Fibroblast of lung (primary cell): Measurements from ENCODE around the gene KRT37. TPM values are rescaled to one million over a fixed set of nuclear protein-coding genes. Genes with fewer than 3 reads are reported as not detected.
"Not testable (repeated sequence)": the region's sequence is repeated elsewhere in the genome, so short reads cannot be mapped to it uniquely, and the experiment has no call there.

ENCODE experiments used
- DNase-seq, 2 donors: peaks; one replicate each; pipeline versions ENCODE4 v3.0.0 to v3.0.0-alpha.2; 2010; ENCODE audit warnings: low read depth in 2 of 2
- H2AFZ ChIP-seq: 2 replicates; pipeline ENCODE4 v1.5.1; 2012; ENCODE audit warnings: low read length, control low read depth, inconsistent platforms
- H3K27ac ChIP-seq: 2 replicates; pipeline ENCODE4 v1.5.1; 2011; ENCODE audit warnings: low read length, control low read depth; ENCODE audit not compliant: insufficient read depth
- H3K27me3 ChIP-seq: 2 replicates; pipeline ENCODE4 v1.5.1; 2011; ENCODE audit warnings: mild to moderate bottlenecking, low read length; ENCODE audit not compliant: control insufficient read depth, insufficient read depth
- H3K36me3 ChIP-seq: 2 replicates; pipeline ENCODE4 v1.5.1; 2011; ENCODE audit warnings: low read length; ENCODE audit not compliant: control insufficient read depth, insufficient read depth
- H3K4me1 ChIP-seq: 2 replicates; pipeline ENCODE4 v1.5.1; 2011; ENCODE audit warnings: low read length; ENCODE audit not compliant: control insufficient read depth, insufficient read depth; ENCODE audit errors: extremely low read depth
- H3K4me2 ChIP-seq: 2 replicates; pipeline ENCODE4 v1.5.1; 2011; ENCODE audit warnings: low read length, control low read depth; ENCODE audit not compliant: insufficient read depth; ENCODE audit errors: extremely low read depth
- H3K4me3 ChIP-seq, 4 experiments: fragments of 200-600 bp in 1 of 4; sonication (generic) in 1 of 4; replicated peaks in 1 of 4; 2 replicates each; pipeline ENCODE4 v1.5.1; 2011 to 2016; ENCODE audit warnings: low read length in 4 of 4, low read depth in 3 of 4, mild to moderate bottlenecking in 3 of 4, control low read depth in 2 of 4, inconsistent platforms in 1 of 4, mixed read lengths in 1 of 4; ENCODE audit not compliant: insufficient read depth in 1 of 4; ENCODE audit errors: control extremely low read depth in 1 of 4
- H3K79me2 ChIP-seq: 2 replicates; pipeline ENCODE4 v1.5.1; 2012; ENCODE audit warnings: mild to moderate bottlenecking, low read length, inconsistent platforms; ENCODE audit not compliant: control insufficient read depth, insufficient read depth
- H3K9ac ChIP-seq: 2 replicates; pipeline ENCODE4 v1.5.1; 2011; ENCODE audit warnings: mild to moderate bottlenecking, low read length, control low read depth; ENCODE audit not compliant: insufficient read depth
- H3K9me3 ChIP-seq: 2 replicates; pipeline ENCODE4 v1.5.1; 2012; ENCODE audit warnings: low read depth, low read length; ENCODE audit not compliant: control insufficient read depth, insufficient read depth
- H4K20me1 ChIP-seq: 2 replicates; pipeline ENCODE4 v1.5.1; 2011; ENCODE audit warnings: low read length; ENCODE audit not compliant: control insufficient read depth, insufficient read depth; ENCODE audit errors: extremely low read depth
- CTCF ChIP-seq, 2 donors: IDR thresholded peaks in 1 of 2; conservative IDR thresholded peaks in 1 of 2; 1 replicate in 1 of 2; 2 replicates in 1 of 2; pipeline ENCODE4 v1.5.1; 2011 to 2012; ENCODE audit warnings: low read length in 2 of 2, control low read depth in 1 of 2, inconsistent platforms in 1 of 2, low read depth in 1 of 2, mild to moderate bottlenecking in 1 of 2
- EZH2 ChIP-seq: IDR thresholded peaks from 2 replicates; pipeline ENCODE4 v1.5.1; 2012; ENCODE audit warnings: low read length, control low read depth, mild to moderate bottlenecking; ENCODE audit errors: missing control alignments
- polyA plus RNA-seq, 2 donors: library from polyadenylated mRNA; depleted of rRNA in 1 of 2; stranded (reverse) in 1 of 2; unstranded in 1 of 2; fragments of >200 nt; gene quantifications; 2 replicates each; pipeline ENCODE4 v1.2.1, GENCODE V29; 2011 to 2012; ENCODE audit warnings: missing spikeins in 1 of 2
- total RNA-seq: library from RNA; depleted of rRNA; stranded (reverse); fragments of >200 nt; gene quantifications from 2 replicates; pipeline ENCODE4 v1.2.1, GENCODE V29; 2014

The KRT37 gene
- total and polyA plus RNA-seq, 2 donors (not counting 1 experiment from before 2014, with no cell fraction given): not detected

GRCh38 chr17:41382394-41382793 is 42.0 kb downstream of the KRT37 start:
- Histone ChIP-seq H4K20me1 (no peaks in the 10 kb centered on the region), H3K9me3 (no peaks in the 10 kb centered on the region), H3K9ac (no peak overlapping the region), H3K27me3 (no peaks in the 10 kb centered on the region), H3K36me3 (no peaks in the 10 kb centered on the region), H3K4me3 (no peak overlapping the region), H2AFZ (no peak overlapping the region), H3K79me2 (no peaks in the 10 kb centered on the region), H3K27ac (no peak overlapping the region), H3K4me1 (peaks cover 2% of the 10 kb centered on the region), H3K4me2 (no peak overlapping the region)
- DNase-seq: peak in 1 of 2 donors; percentile 43
- TF ChIP-seq CTCF (conservative IDR thresholded peaks at IDR 0.05 in 1 of 2, IDR thresholded peaks at IDR 0.05 in 1 of 2; ENCODE audit: low read depth in 1 of 2, low read length in 2 of 2) (no peak), EZH2 (no peak)

GRCh38 chr17:41381943-41382342 is 42.4 kb downstream of the KRT37 start, which contains the start of gene KRT34:
KRT34 (minus strand) TSS chr17:41382306; CDS start chr17:41382246, 60 bp downstream.
- H3K4me1 ChIP-seq, DNase-seq, H4K20me1 ChIP-seq, H3K27ac ChIP-seq, H3K79me2 ChIP-seq, H2AFZ ChIP-seq, H3K9ac ChIP-seq, H3K9me3 ChIP-seq, H3K36me3 ChIP-seq, H3K4me2 ChIP-seq, H3K4me3 ChIP-seq, H3K27me3 ChIP-seq: not testable (repeated sequence)

- not testable (repeated sequence) for H3K9me3 ChIP-seq, H3K36me3 ChIP-seq, H3K79me2 ChIP-seq, H3K9ac ChIP-seq, H3K4me2 ChIP-seq, H3K4me3 ChIP-seq, H2AFZ ChIP-seq, H4K20me1 ChIP-seq, H3K4me1 ChIP-seq, H3K27me3 ChIP-seq
- peak; percentile 36 to 76 for DNase-seq
- H3K27ac ChIP-seq: peak overlapping the region; percentile 75
These were observed 44.3 kb downstream of the KRT37 start for GRCh38 chr17:41380091-41380490.

- Histone ChIP-seq H3K9ac (no peak overlapping the region), H2AFZ (no peak overlapping the region), H3K27me3 (peaks cover 4% of the 10 kb centered on the region), H3K79me2 (no peaks in the 10 kb centered on the region), H3K4me1 (peaks cover 2% of the 10 kb centered on the region), H3K27ac (no peak overlapping the region), H4K20me1 (no peaks in the 10 kb centered on the region), H3K36me3 (no peaks in the 10 kb centered on the region), H3K4me3 (no peak overlapping the region), H3K9me3 (no peaks in the 10 kb centered on the region), H3K4me2 (no peak overlapping the region)
- no peak for TF ChIP-seq CTCF (conservative IDR thresholded peaks at IDR 0.05 in 1 of 2, IDR thresholded peaks at IDR 0.05 in 1 of 2; ENCODE audit: low read depth in 1 of 2, low read length in 2 of 2)
- no peak for TF ChIP-seq EZH2
- DNase-seq: peak in 1 of 2 donors; percentile 19
These were observed 46.8 kb downstream of the KRT37 start for GRCh38 chr17:41377546-41377945.

Other genes starting within 250 kb of the KRT37 start
- gene KRTAP4-2, start 246.4 kb downstream of the KRT37 start, total RNA-seq: not detected in 2 replicates
- not detected in 2 replicates for gene KRTAP4-2, start 246.4 kb downstream of the KRT37 start, polyA plus RNA-seq
- gene KRTAP4-1, start 239.7 kb downstream of the KRT37 start, total RNA-seq: not detected in 2 replicates
- gene KRTAP4-1, start 239.7 kb downstream of the KRT37 start, polyA plus RNA-seq: not detected in 2 replicates
- gene KRTAP9-1, start 234.7 kb downstream of the KRT37 start, total RNA-seq: not detected in 2 replicates
- not detected in 2 replicates for gene KRTAP9-1, start 234.7 kb downstream of the KRT37 start, polyA plus RNA-seq
- not detected in 2 replicates for gene KRTAP9-2, start 197.9 kb downstream of the KRT37 start, total RNA-seq
- not detected in 2 replicates for gene KRTAP9-2, start 197.9 kb downstream of the KRT37 start, polyA plus RNA-seq
- gene KRTAP9-3, start 192.1 kb downstream of the KRT37 start, total RNA-seq: not detected in 2 replicates
- not detected in 2 replicates for gene KRTAP9-3, start 192.1 kb downstream of the KRT37 start, polyA plus RNA-seq
- not detected in 2 replicates for gene KRTAP9-8, start 186.6 kb downstream of the KRT37 start, total RNA-seq
- gene KRTAP9-8, start 186.6 kb downstream of the KRT37 start, polyA plus RNA-seq: not detected in 2 replicates
- not detected in 2 replicates for gene KRTAP9-4, start 174.9 kb downstream of the KRT37 start, total RNA-seq
- gene KRTAP9-4, start 174.9 kb downstream of the KRT37 start, polyA plus RNA-seq: not detected in 2 replicates
- not detected in 2 replicates for gene KRTAP9-9, start 169.2 kb downstream of the KRT37 start, total RNA-seq
- gene KRTAP9-9, start 169.2 kb downstream of the KRT37 start, polyA plus RNA-seq: not detected in 2 replicates
- not detected in 2 replicates for gene KRTAP9-6, start 159.2 kb downstream of the KRT37 start, total RNA-seq
- gene KRTAP9-6, start 159.2 kb downstream of the KRT37 start, polyA plus RNA-seq: not detected in 2 replicates
- not detected in 2 replicates for gene KRTAP9-7, start 148.9 kb downstream of the KRT37 start, total RNA-seq
- gene KRTAP9-7, start 148.9 kb downstream of the KRT37 start, polyA plus RNA-seq: not detected in 2 replicates
- not detected in 2 replicates for gene KRTAP29-1, start 121.7 kb downstream of the KRT37 start, total RNA-seq
- not detected in 2 replicates for gene KRTAP29-1, start 121.7 kb downstream of the KRT37 start, polyA plus RNA-seq
- not detected in 2 replicates for gene KRTAP16-1, start 115.3 kb downstream of the KRT37 start, total RNA-seq
- not detected in 2 replicates for gene KRTAP16-1, start 115.3 kb downstream of the KRT37 start, polyA plus RNA-seq
- not detected in 2 replicates for gene KRTAP17-1, start 108.9 kb downstream of the KRT37 start, total RNA-seq
- gene KRTAP17-1, start 108.9 kb downstream of the KRT37 start, polyA plus RNA-seq: not detected in 2 replicates
- gene KRT33A, start 73.8 kb downstream of the KRT37 start, total RNA-seq: not detected in 2 replicates
- gene KRT33A, start 73.8 kb downstream of the KRT37 start, polyA plus RNA-seq: not detected in 2 replicates
- gene KRT33B, start 54.8 kb downstream of the KRT37 start, total RNA-seq: not detected in 2 replicates
- gene KRT33B, start 54.8 kb downstream of the KRT37 start, polyA plus RNA-seq: not detected in 2 replicates
- gene KRT34, start 42.3 kb downstream of the KRT37 start, total RNA-seq: under 0.01 TPM in 1 of 2 replicates, not detected in the other
- 0.45 and 1.00 TPM in 2 replicates for gene KRT34, start 42.3 kb downstream of the KRT37 start, polyA plus RNA-seq
- not detected in 2 replicates for gene KRT31, start 27.0 kb downstream of the KRT37 start, total RNA-seq
- gene KRT31, start 27.0 kb downstream of the KRT37 start, polyA plus RNA-seq: not detected in 2 replicates
- gene KRT38, start 16.4 kb upstream of the KRT37 start, total RNA-seq: under 0.01 TPM in 1 of 2 replicates, not detected in the other
- gene KRT38, start 16.4 kb upstream of the KRT37 start, polyA plus RNA-seq: 0.02 and 0.07 TPM in 2 replicates
- gene KRT32, start 42.8 kb upstream of the KRT37 start, total RNA-seq: under 0.01 TPM in 2 replicates
- 0.03 and 0.09 TPM in 2 replicates for gene KRT32, start 42.8 kb upstream of the KRT37 start, polyA plus RNA-seq
- gene KRT35, start 56.6 kb upstream of the KRT37 start, total RNA-seq: not detected in 2 replicates
- not detected in 2 replicates for gene KRT35, start 56.6 kb upstream of the KRT37 start, polyA plus RNA-seq
- gene KRT36, start 65.3 kb upstream of the KRT37 start, total RNA-seq: not detected in 2 replicates
- 0.03 TPM in 2 replicates for gene KRT36, start 65.3 kb upstream of the KRT37 start, polyA plus RNA-seq
- not detected in 2 replicates for gene KRT13, start 81.0 kb upstream of the KRT37 start, total RNA-seq
- gene KRT13, start 81.0 kb upstream of the KRT37 start, polyA plus RNA-seq: 0.03 TPM in 1 of 2 replicates, not detected in the other
- gene KRT15, start 94.3 kb upstream of the KRT37 start, total RNA-seq: 0.17 TPM in 1 of 2 replicates, not detected in the other
- gene KRT15, start 94.3 kb upstream of the KRT37 start, polyA plus RNA-seq: 0.47 and 1.8 TPM in 2 replicates
- 11.6 and 22.3 TPM in 2 replicates for gene KRT19, start 103.7 kb upstream of the KRT37 start, total RNA-seq
- 8.1 and 32.6 TPM in 2 replicates for gene KRT19, start 103.7 kb upstream of the KRT37 start, polyA plus RNA-seq
- not detected in 2 replicates for gene KRT9, start 147.5 kb upstream of the KRT37 start, total RNA-seq
- gene KRT9, start 147.5 kb upstream of the KRT37 start, polyA plus RNA-seq: not detected in 2 replicates
- not detected in 2 replicates for gene KRT14, start 162.3 kb upstream of the KRT37 start, total RNA-seq
- 0.62 and 0.94 TPM in 2 replicates for gene KRT14, start 162.3 kb upstream of the KRT37 start, polyA plus RNA-seq
- not detected in 2 replicates for gene KRT16, start 188.2 kb upstream of the KRT37 start, total RNA-seq
- gene KRT16, start 188.2 kb upstream of the KRT37 start, polyA plus RNA-seq: 0.05 and 0.09 TPM in 2 replicates
- gene KRT17, start 200.0 kb upstream of the KRT37 start, total RNA-seq: 0.26 and 0.50 TPM in 2 replicates
- gene KRT17, start 200.0 kb upstream of the KRT37 start, polyA plus RNA-seq: 0.89 and 0.90 TPM in 2 replicates